ENCODE data around the gene KCNJ8. TPM values are rescaled to one million over a fixed set of nuclear protein-coding genes. Genes with fewer than 3 reads are reported as not detected.

The KCNJ8 gene
- total RNA-seq, 2 donors from 2014 or later, result 0.84 to 2.7 TPM

- Histone ChIP-seq H3K4me1 (ENCODE audit: control insufficient read depth, insufficient read depth, low read length) (no peaks in the 10 kb centered on the region), H3K9me3 (ENCODE audit: control insufficient read depth, low read length) (no peaks in the 10 kb centered on the region), H3K27ac (ENCODE audit: low read depth, low read length) (no peak overlapping the region), H3K36me3 (ENCODE audit: control insufficient read depth, insufficient read depth, low read length) (no peaks in the 10 kb centered on the region), H3K4me3 (ENCODE audit: low read length) (no peak overlapping the region), H3K27me3 (ENCODE audit: control insufficient read depth, insufficient read depth, low read length, poor library complexity, severe bottlenecking) (peaks cover 41% of the 10 kb centered on the region), H3K9ac (ENCODE audit: extremely low read depth, low read length, poor library complexity, severe bottlenecking) (no peak overlapping the region)
- H3K27me3 Mint-ChIP-seq (ENCODE audit: insufficient read depth), result peaks cover 55% of the 10 kb centered on the region
- H3K9me3 Mint-ChIP-seq, result no peaks in the 10 kb centered on the region
- no peak overlapping the region for H3K27ac Mint-ChIP-seq
- peaks cover 6% of the 10 kb centered on the region for H3K4me1 Mint-ChIP-seq
- no peak for DNase-seq
- WGBS, 2 experiments (ENCODE audit: insufficient coverage in 1 of 2, insufficient read length in 1 of 2), result 31 to 44% methylated on average over 8 to 10 of the region's 10 CpGs
- no peaks in the 10 kb centered on the region for H3K36me3 Mint-ChIP-seq (ENCODE audit: low read depth)
- H3K4me3 Mint-ChIP-seq, result peak overlapping the region; percentile 53
- TF ChIP-seq, protein P1, sequence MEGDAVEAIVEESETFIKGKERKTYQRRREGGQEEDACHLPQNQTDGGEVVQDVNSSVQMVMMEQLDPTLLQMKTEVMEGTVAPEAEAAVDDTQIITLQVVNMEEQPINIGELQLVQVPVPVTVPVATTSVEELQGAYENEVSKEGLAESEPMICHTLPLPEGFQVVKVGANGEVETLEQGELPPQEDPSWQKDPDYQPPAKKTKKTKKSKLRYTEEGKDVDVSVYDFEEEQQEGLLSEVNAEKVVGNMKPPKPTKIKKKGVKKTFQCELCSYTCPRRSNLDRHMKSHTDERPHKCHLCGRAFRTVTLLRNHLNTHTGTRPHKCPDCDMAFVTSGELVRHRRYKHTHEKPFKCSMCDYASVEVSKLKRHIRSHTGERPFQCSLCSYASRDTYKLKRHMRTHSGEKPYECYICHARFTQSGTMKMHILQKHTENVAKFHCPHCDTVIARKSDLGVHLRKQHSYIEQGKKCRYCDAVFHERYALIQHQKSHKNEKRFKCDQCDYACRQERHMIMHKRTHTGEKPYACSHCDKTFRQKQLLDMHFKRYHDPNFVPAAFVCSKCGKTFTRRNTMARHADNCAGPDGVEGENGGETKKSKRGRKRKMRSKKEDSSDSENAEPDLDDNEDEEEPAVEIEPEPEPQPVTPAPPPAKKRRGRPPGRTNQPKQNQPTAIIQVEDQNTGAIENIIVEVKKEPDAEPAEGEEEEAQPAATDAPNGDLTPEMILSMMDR (conservative IDR thresholded peaks at IDR 0.05), result no peak
These were observed 700 bp downstream of the KCNJ8 start for GRCh38 chr12:21773806-21774205.

DNA sequence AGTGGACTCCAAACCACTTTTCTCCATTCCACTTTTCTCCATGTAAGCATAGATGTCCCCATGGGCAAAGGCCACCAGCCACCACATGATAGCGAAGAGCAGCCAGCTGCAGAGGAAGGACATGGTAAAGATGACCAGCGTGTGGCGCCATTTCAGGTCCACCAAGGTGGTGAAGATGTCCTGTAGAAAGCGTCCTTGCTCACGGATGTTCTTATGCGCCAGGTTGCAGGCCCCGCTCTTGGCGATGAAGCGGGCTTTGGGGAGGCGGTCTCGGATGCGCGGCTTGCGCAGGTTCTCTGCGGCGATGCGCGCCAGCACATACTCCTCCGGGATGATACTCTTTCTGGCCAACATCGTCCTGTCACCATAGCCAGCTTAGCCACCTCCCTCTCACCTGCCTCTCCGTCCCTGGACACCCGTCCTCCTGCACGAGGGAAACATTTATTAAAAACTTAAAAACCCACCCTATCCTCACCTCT is 1.2 kb downstream of the KCNJ8 start:
- WGBS, 2 experiments (ENCODE audit: insufficient coverage in 1 of 2, insufficient read length in 1 of 2), result 16 to 42% methylated on average over 18 to 23 of the region's 23 CpGs

GRCh38 chr12:21771311-21771710 is 3.2 kb downstream of the KCNJ8 start:
- TF ChIP-seq, protein P1 (conservative IDR thresholded peaks at IDR 0.05), result no peak
- H3K9me3 Mint-ChIP-seq, result no peaks in the 10 kb centered on the region
- no peaks in the 10 kb centered on the region for H3K36me3 ChIP-seq (ENCODE audit: control insufficient read depth, insufficient read depth, low read length)
- no peak overlapping the region for H3K4me3 ChIP-seq (ENCODE audit: low read length)
- no peaks in the 10 kb centered on the region for H3K9me3 ChIP-seq (ENCODE audit: control insufficient read depth, low read length)
- H3K27me3 ChIP-seq (ENCODE audit: control insufficient read depth, insufficient read depth, low read length, poor library complexity, severe bottlenecking), result peaks cover 36% of the 10 kb centered on the region
- no peak overlapping the region for H3K27ac ChIP-seq (ENCODE audit: low read depth, low read length)
- peaks cover 47% of the 10 kb centered on the region for H3K27me3 Mint-ChIP-seq (ENCODE audit: insufficient read depth)
- WGBS, 2 experiments (ENCODE audit: insufficient coverage in 1 of 2, insufficient read length in 1 of 2), result 86 to 100% methylated on average over 1 of the region's 1 CpG
- DNase-seq, result no peak
- no peak overlapping the region for H3K9ac ChIP-seq (ENCODE audit: extremely low read depth, low read length, poor library complexity, severe bottlenecking)
- H3K27ac Mint-ChIP-seq, result no peak overlapping the region
- no peaks in the 10 kb centered on the region for H3K4me1 ChIP-seq (ENCODE audit: control insufficient read depth, insufficient read depth, low read length)
- H3K4me1 Mint-ChIP-seq, result peaks cover 6% of the 10 kb centered on the region
- H3K36me3 Mint-ChIP-seq (ENCODE audit: low read depth), result no peaks in the 10 kb centered on the region
- no peak overlapping the region for H3K4me3 Mint-ChIP-seq

More for the DNA sequence above, 1.2 kb downstream of the KCNJ8 start:
- DNase-seq, result peak; percentile 95
- Histone ChIP-seq H3K4me3 (ENCODE audit: low read length) (no peak overlapping the region), H3K36me3 (ENCODE audit: control insufficient read depth, insufficient read depth, low read length) (no peaks in the 10 kb centered on the region), H3K9me3 (ENCODE audit: control insufficient read depth, low read length) (no peaks in the 10 kb centered on the region), H3K27me3 (ENCODE audit: control insufficient read depth, insufficient read depth, low read length, poor library complexity, severe bottlenecking) (peaks cover 41% of the 10 kb centered on the region), H3K4me1 (ENCODE audit: control insufficient read depth, insufficient read depth, low read length) (no peaks in the 10 kb centered on the region), H3K9ac (ENCODE audit: extremely low read depth, low read length, poor library complexity, severe bottlenecking) (no peak overlapping the region), H3K27ac (ENCODE audit: low read depth, low read length) (no peak overlapping the region)
- H3K27me3 Mint-ChIP-seq (ENCODE audit: insufficient read depth), result peaks cover 55% of the 10 kb centered on the region
- H3K36me3 Mint-ChIP-seq (ENCODE audit: low read depth), result no peaks in the 10 kb centered on the region
- TF ChIP-seq, protein P1 (conservative IDR thresholded peaks at IDR 0.05), result peak; percentile 98
- H3K4me1 Mint-ChIP-seq, result peaks cover 6% of the 10 kb centered on the region
- H3K4me3 Mint-ChIP-seq, result peak overlapping the region; percentile 28
- H3K27ac Mint-ChIP-seq, result no peak overlapping the region
- no peaks in the 10 kb centered on the region for H3K9me3 Mint-ChIP-seq

Measured in endodermal cell (in vitro differentiated cells).